OCI-LY3 (cell line): ENCODE data around the gene STAT5A.

Source experiments
- CTCF ChIP-seq: fragments of 200-600, 300-600 bp; sonication (generic); IDR thresholded peaks from 2 replicates; pipeline ENCODE4 v1.5.1; 2014; ENCODE audit warnings: antibody characterized with exemption, low read length, low read depth
- EZH2phosphoT487 ChIP-seq: fragments of 200-600 bp; shearing (Covaris generic); IDR thresholded peaks from 2 replicates; pipeline ENCODE4 v1.6.1; 2018; ENCODE audit warnings: antibody characterized with exemption, mixed run types, low read depth

- TF ChIP-seq CTCF, result no peak
- no peak for TF ChIP-seq EZH2phosphoT487
Observed at GRCh38 chr17:42288803-42289610, 709 bp downstream of the STAT5A start.
